Caco-2 (cell line): ENCODE results near the gene CASTOR1. TPM values are rescaled to one million over a fixed set of nuclear protein-coding genes. Genes with fewer than 3 reads are reported as not detected.

Experiments used
- BruUV-seq: library from RNA; stranded (reverse); fragments of 400-500 nt; replicated peaks from 2 replicates; lab custom pipeline; 2021; lab: Mats Ljungman, UMichigan
- CTCF ChIA-PET: fragments of 300-600 bp; sonication (Branson Sonifier 250); formaldehyde crosslinking; loops from one replicate; lab custom pipeline; 2022; ENCODE audit warnings: antibody characterized with exemption; lab: Charles Lee
- POLR2A ChIA-PET: fragments of 300-600 bp; sonication (Branson Sonifier 250); formaldehyde crosslinking; loops from one replicate; lab custom pipeline; 2022; ENCODE audit warnings: antibody characterized with exemption; lab: Charles Lee
- DNase-seq, 2 experiments: peaks; one replicate each; pipeline versions ENCODE4 v3.0.0 to v3.0.0-alpha.2; 2020 to 2022
- H3K27me3 ChIP-seq: replicated peaks from 2 replicates; pipeline ENCODE4 v1.6.0; 2011; ENCODE audit warnings: low read length; ENCODE audit not compliant: control insufficient read depth, insufficient read depth
- H3K36me3 ChIP-seq: 2 replicates; pipeline ENCODE4 v1.5.1; 2011; ENCODE audit warnings: low read length; ENCODE audit not compliant: control insufficient read depth, insufficient read depth
- H3K4me1 ChIP-seq: fragments of 250-450 bp; sonication (Bioruptor Pico); 2 replicates; pipeline ENCODE4 v1.5.1; 2020; ENCODE audit warnings: mild to moderate bottlenecking
- H3K4me3 ChIP-seq: 2 replicates; pipeline ENCODE4 v1.5.1; 2011; ENCODE audit warnings: low read depth, mild to moderate bottlenecking, control low read depth, low read length
- H3K9me3 ChIP-seq: fragments of 250-450 bp; sonication (Bioruptor Pico); 2 replicates; pipeline ENCODE4 v1.5.1; 2020; ENCODE audit warnings: mild to moderate bottlenecking, moderate library complexity
- H3K27ac Mint-ChIP-seq: one replicate; pipeline ENCODE4 v1.8.0; 2022; ENCODE audit warnings: mixed read lengths; ENCODE audit not compliant: unreplicated experiment
- H3K27me3 Mint-ChIP-seq: one replicate; pipeline ENCODE4 v1.8.0; 2022; ENCODE audit warnings: mixed read lengths; ENCODE audit not compliant: insufficient read depth, unreplicated experiment
- H3K36me3 Mint-ChIP-seq: one replicate; pipeline ENCODE4 v1.8.0; 2022; ENCODE audit warnings: mild to moderate bottlenecking, mixed read lengths; ENCODE audit not compliant: insufficient read depth, unreplicated experiment
- H3K4me1 Mint-ChIP-seq: one replicate; pipeline ENCODE4 v1.8.0; 2022; ENCODE audit warnings: low read depth, mixed read lengths; ENCODE audit not compliant: unreplicated experiment
- H3K4me3 Mint-ChIP-seq: one replicate; pipeline ENCODE4 v1.8.0; 2022; ENCODE audit warnings: mild to moderate bottlenecking, moderate library complexity, mixed read lengths; ENCODE audit not compliant: unreplicated experiment
- H3K9me3 Mint-ChIP-seq: one replicate; pipeline ENCODE4 v1.8.0; 2022; ENCODE audit warnings: mixed read lengths; ENCODE audit not compliant: unreplicated experiment
- intact Hi-C: fragments of 100-400 bp; cut with micrococcal nuclease; formaldehyde crosslinking; loops from one replicate; pipeline ENCODE4 v1.10.0; 2022; ENCODE audit not compliant: unreplicated experiment
- total RNA-seq: library from RNA; stranded (reverse); gene quantifications from 2 replicates; pipeline ENCODE4 v1.2.3, GENCODE V29; 2022
- TF ChIP-seq, protein P1 (sequence below), 2 experiments: fragments of 200-600 bp in 1 of 2; IDR thresholded peaks; 1 replicate in 1 of 2; 2 replicates in 1 of 2; pipeline versions ENCODE4 v1.5.1 to v1.8.0; 2011 to 2022; ENCODE audit warnings: antibody characterized with exemption in 1 of 2, control low read depth in 1 of 2, inconsistent platforms in 1 of 2, low read depth in 1 of 2, low read length in 1 of 2, mild to moderate bottlenecking in 1 of 2, moderate library complexity in 1 of 2; ENCODE audit not compliant: insufficient read depth in 1 of 2, severe bottlenecking in 1 of 2, unreplicated experiment in 1 of 2

CASTOR1 gene
- total RNA-seq, 1 experiment from 2014 or later: 6.3 TPM

DNA sequence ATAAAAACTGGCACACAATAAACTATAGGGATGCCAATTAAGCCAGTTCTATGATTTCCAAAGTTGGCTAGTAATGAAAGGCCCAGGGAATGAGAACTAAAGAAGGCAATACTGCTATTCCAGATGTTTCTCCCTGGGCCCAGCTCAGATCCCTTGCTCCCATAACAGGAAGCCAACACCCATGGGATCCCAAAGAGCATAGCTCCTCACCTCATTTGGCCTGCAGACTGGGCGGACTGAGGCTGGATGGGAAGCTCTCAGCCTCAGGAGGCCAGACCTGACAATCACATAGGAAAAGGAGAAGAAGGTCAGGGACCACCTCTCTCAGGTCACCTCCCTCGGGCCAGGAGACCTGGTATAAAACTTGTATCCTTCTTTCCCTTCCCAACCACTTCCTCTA lies 32.2 kb upstream of the CASTOR1 start:
- H3K36me3 Mint-ChIP-seq: no peaks in the 10 kb centered on the region
- H3K27me3 ChIP-seq: no peaks in the 10 kb centered on the region
- peaks cover 19% of the 10 kb centered on the region for H3K4me1 Mint-ChIP-seq
- CTCF ChIA-PET: no interaction called here
- no peaks in the 10 kb centered on the region for H3K9me3 Mint-ChIP-seq
- POLR2A ChIA-PET: no interaction called here
- TF ChIP-seq, protein P1, sequence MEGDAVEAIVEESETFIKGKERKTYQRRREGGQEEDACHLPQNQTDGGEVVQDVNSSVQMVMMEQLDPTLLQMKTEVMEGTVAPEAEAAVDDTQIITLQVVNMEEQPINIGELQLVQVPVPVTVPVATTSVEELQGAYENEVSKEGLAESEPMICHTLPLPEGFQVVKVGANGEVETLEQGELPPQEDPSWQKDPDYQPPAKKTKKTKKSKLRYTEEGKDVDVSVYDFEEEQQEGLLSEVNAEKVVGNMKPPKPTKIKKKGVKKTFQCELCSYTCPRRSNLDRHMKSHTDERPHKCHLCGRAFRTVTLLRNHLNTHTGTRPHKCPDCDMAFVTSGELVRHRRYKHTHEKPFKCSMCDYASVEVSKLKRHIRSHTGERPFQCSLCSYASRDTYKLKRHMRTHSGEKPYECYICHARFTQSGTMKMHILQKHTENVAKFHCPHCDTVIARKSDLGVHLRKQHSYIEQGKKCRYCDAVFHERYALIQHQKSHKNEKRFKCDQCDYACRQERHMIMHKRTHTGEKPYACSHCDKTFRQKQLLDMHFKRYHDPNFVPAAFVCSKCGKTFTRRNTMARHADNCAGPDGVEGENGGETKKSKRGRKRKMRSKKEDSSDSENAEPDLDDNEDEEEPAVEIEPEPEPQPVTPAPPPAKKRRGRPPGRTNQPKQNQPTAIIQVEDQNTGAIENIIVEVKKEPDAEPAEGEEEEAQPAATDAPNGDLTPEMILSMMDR (IDR thresholded peaks at IDR 0.05; ENCODE audit: insufficient read depth in 1 of 2, low read depth in 1 of 2, low read length in 1 of 2, severe bottlenecking in 1 of 2, unreplicated experiment in 1 of 2): no peak
- H3K36me3 ChIP-seq: no peaks in the 10 kb centered on the region; the same call in 1 of the 2 replicates
- H3K27ac Mint-ChIP-seq: no peak overlapping the region
- no peaks in the 10 kb centered on the region for H3K27me3 Mint-ChIP-seq
- H3K9me3 ChIP-seq: no peaks in the 10 kb centered on the region
- H3K4me3 ChIP-seq: no peak overlapping the region
- intact Hi-C loops: no loop called here
- peaks cover 10% of the 10 kb centered on the region for H3K4me1 ChIP-seq
- DNase-seq: no peak
- no TSS peak for BruUV-seq
- no peak overlapping the region for H3K4me3 Mint-ChIP-seq

DNA sequence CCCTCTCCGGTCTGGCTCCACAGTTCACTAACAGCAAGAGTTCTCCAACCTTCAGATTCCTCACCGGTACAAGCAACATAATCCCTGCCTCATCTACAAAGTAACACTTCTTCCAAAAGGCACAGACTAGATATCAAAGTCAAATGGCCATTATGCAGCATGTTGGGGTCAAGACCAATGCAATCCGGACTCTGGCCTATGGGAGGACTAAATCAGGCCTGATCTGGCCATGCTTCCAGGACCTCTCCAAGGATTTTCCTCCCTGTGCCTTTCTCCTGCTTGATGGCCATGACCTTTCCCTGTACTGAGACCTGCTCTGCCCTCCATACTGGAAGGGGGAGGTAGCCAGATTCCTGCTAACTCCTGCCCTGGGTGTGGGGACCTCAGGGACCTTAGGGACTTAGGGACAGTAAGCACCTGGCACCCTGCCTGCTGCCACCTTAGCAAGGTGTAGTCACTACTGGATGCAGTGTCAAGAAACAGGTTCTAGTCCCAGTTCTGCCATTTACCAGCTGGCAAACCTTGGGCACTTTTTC lies 30.8 kb upstream of the CASTOR1 start:
- no TSS peak for BruUV-seq
- no peak for DNase-seq
- H3K36me3 ChIP-seq: no peaks in the 10 kb centered on the region; the same call in 1 of the 2 replicates
- H3K9me3 ChIP-seq: no peaks in the 10 kb centered on the region
- Mint-ChIP-seq H3K4me1 (peaks cover 12% of the 10 kb centered on the region), H3K27me3 (no peaks in the 10 kb centered on the region), H3K4me3 (no peak overlapping the region), H3K9me3 (no peaks in the 10 kb centered on the region), H3K36me3 (no peaks in the 10 kb centered on the region), H3K27ac (no peak overlapping the region)
- H3K4me3 ChIP-seq: no peak overlapping the region
- CTCF ChIA-PET: no interaction called here
- no peaks in the 10 kb centered on the region for H3K27me3 ChIP-seq
- TF ChIP-seq, protein P1 (IDR thresholded peaks at IDR 0.05; ENCODE audit: insufficient read depth in 1 of 2, low read depth in 1 of 2, low read length in 1 of 2, severe bottlenecking in 1 of 2, unreplicated experiment in 1 of 2): no peak
- peaks cover 2% of the 10 kb centered on the region for H3K4me1 ChIP-seq
- intact Hi-C loops: no loop called here
- POLR2A ChIA-PET: no interaction called here

DNA sequence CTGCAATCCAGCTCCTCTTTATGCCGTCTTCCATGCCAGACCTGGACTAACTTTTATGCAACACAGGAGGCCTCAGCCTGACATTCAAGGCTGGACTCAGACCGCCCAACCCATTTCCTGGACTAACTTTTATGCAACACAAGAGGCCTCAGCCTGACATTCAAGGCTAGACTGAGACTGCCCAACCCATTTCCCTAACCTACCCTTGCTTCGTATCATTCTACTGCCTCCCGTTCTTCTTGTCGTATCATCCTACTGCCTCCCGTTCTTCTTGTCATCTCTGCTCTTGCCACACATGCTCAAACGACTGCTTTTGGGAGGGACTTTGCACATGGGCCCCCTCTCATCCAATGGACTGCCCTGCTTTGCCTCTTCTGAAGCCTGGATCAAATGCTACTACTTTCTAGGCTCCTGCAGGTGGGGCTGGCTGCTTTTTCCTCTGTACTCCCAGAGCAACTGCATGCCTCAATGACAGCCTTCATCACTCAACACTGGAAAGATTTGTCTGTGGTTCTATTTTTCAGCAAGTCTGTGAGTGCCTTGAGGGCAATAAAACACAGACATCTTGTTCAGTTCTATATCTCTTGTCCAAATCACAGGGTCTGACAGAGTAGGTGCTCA lies 29.6 kb upstream of the CASTOR1 start:
- no peaks in the 10 kb centered on the region for H3K27me3 Mint-ChIP-seq
- POLR2A ChIA-PET: no interaction called here
- no peaks in the 10 kb centered on the region for H3K9me3 Mint-ChIP-seq
- Histone ChIP-seq H3K4me3 (no peak overlapping the region), H3K27me3 (no peaks in the 10 kb centered on the region), H3K4me1 (0 out of 2 replicates have a peak, but pooled peaks cover 4% of the 10 kb centered on the region), H3K9me3 (no peaks in the 10 kb centered on the region), H3K36me3 (no peaks in the 10 kb centered on the region; the same call in 1 of the 2 replicates)
- intact Hi-C loops: no loop called here
- DNase-seq: no peak
- CTCF ChIA-PET: interaction anchor here (0.7 kb wide), 1 partner anchor 31 kb away, joined by 3 read pairs; no protein-coding TSS in a partner anchor
- no peak overlapping the region for H3K27ac Mint-ChIP-seq
- H3K4me3 Mint-ChIP-seq: no peak overlapping the region
- BruUV-seq: no TSS peak
- H3K36me3 Mint-ChIP-seq: no peaks in the 10 kb centered on the region
- peaks cover 13% of the 10 kb centered on the region for H3K4me1 Mint-ChIP-seq
- TF ChIP-seq, protein P1 (IDR thresholded peaks at IDR 0.05; ENCODE audit: insufficient read depth in 1 of 2, low read depth in 1 of 2, low read length in 1 of 2, severe bottlenecking in 1 of 2, unreplicated experiment in 1 of 2): no peak
